Measurements from ENCODE around the gene CCDC197. TPM values are rescaled to one million over a fixed set of nuclear protein-coding genes. Genes with fewer than 3 reads are reported as not detected.
A peak's percentile ranks its signal among the peaks of the same experiment; 100 is the strongest.

Gene CCDC197
- total RNA-seq, 1 experiment from 2014 or later: not detected

GRCh38 chr14:94022532-94023411 is 25.7 kb downstream of the CCDC197 start:
- CTCF ChIA-PET: interaction anchor here (1.3 to 3.7 kb wide), 4 partner anchors 14 to 114 kb away, joined by 3 to 22 read pairs (median 6); no protein-coding TSS in a partner anchor

GRCh38 chr14:94024549-94024948 is 27.4 kb downstream of the CCDC197 start:
- POLR2A ChIA-PET: no interaction called here
- no peak overlapping the region for H3K4me3 Mint-ChIP-seq
- CTCF ChIA-PET: interaction anchor here (2.2 to 5.0 kb wide), 2 partner anchors 12 to 85 kb away, joined by 29 to 37 read pairs; no protein-coding TSS in a partner anchor
- no peak overlapping the region for H3K27ac Mint-ChIP-seq
- H3K36me3 Mint-ChIP-seq: no peaks in the 10 kb centered on the region
- ATAC-seq: no peak
- H3K9me3 Mint-ChIP-seq: no peaks in the 10 kb centered on the region
- H3K4me1 Mint-ChIP-seq: peaks cover 31% of the 10 kb centered on the region
- H3K27me3 Mint-ChIP-seq (ENCODE audit: low read depth): no peaks in the 10 kb centered on the region
- no peak for TF ChIP-seq NR2C2 (CRISPR knock-in tag; IDR thresholded peaks at IDR 0.05)
- TF ChIP-seq GTF2I (CRISPR knock-in tag; conservative IDR thresholded peaks at IDR 0.05): no peak
- TF ChIP-seq IRF2 (CRISPR knock-in tag; IDR thresholded peaks at IDR 0.05; ENCODE audit: borderline replicate concordance, low read depth): no peak
- no peak for TF ChIP-seq PRRX2 (CRISPR knock-in tag; IDR thresholded peaks at IDR 0.05)
- DNase-seq (ENCODE audit: low spot score): no peak

More at GRCh38 chr14:94022532-94023411, 25.7 kb downstream of the CCDC197 start:
- TF ChIP-seq AFF4 (CRISPR knock-in tag; IDR thresholded peaks at IDR 0.05; ENCODE audit: borderline replicate concordance) (no peak), GABPB1 (CRISPR knock-in tag; IDR thresholded peaks at IDR 0.05) (0 out of 2 replicates have a peak, but pooled peaks have one; percentile 64), RELA (CRISPR knock-in tag; IDR thresholded peaks at IDR 0.05; ENCODE audit: borderline replicate concordance) (no peak)
- Mint-ChIP-seq H3K27me3 (ENCODE audit: low read depth) (no peaks in the 10 kb centered on the region), H3K9me3 (no peaks in the 10 kb centered on the region), H3K27ac (no peak overlapping the region), H3K4me1 (peaks cover 35% of the 10 kb centered on the region), H3K4me3 (no peak overlapping the region), H3K36me3 (no peaks in the 10 kb centered on the region)
- DNase-seq (ENCODE audit: low spot score) (no peak), ATAC-seq (no peak)
- POLR2A ChIA-PET: no interaction called here

GRCh38 chr14:94025720-94026119 is 28.6 kb downstream of the CCDC197 start:
- ATAC-seq: no peak
- POLR2A ChIA-PET: no interaction called here
- H3K4me1 Mint-ChIP-seq: peaks cover 22% of the 10 kb centered on the region
- H3K9me3 Mint-ChIP-seq: no peaks in the 10 kb centered on the region
- no peak for TF ChIP-seq PREB (CRISPR knock-in tag; IDR thresholded peaks at IDR 0.05; ENCODE audit: borderline replicate concordance)
- TF ChIP-seq MAX (CRISPR knock-in tag; IDR thresholded peaks at IDR 0.05): no peak
- no peaks in the 10 kb centered on the region for H3K27me3 Mint-ChIP-seq (ENCODE audit: low read depth)
- CTCF ChIA-PET: interaction anchor here (0.9 to 5.0 kb wide), 9 partner anchors 10 to 461 kb away, joined by 3 to 37 read pairs (median 5); no protein-coding TSS in a partner anchor
- no peak overlapping the region for H3K27ac Mint-ChIP-seq
- no peak for DNase-seq (ENCODE audit: low spot score)
- H3K4me3 Mint-ChIP-seq: peak overlapping the region; percentile 62
- no peaks in the 10 kb centered on the region for H3K36me3 Mint-ChIP-seq

- POLR2A ChIA-PET: no interaction called here
- Mint-ChIP-seq H3K27ac (no peak within 1 kb of the TSS), H3K9me3 (no peaks in the 10 kb centered on the region)
- TF ChIP-seq TEAD1 (CRISPR knock-in tag; IDR thresholded peaks at IDR 0.05) (no peak), SOX15 (CRISPR knock-in tag; IDR thresholded peaks at IDR 0.05) (no peak), ZNF232 (CRISPR knock-in tag; IDR thresholded peaks at IDR 0.05) (no peak), USF2 (CRISPR knock-in tag; IDR thresholded peaks at IDR 0.05) (peak; percentile 61), TP53 (CRISPR knock-in tag; IDR thresholded peaks at IDR 0.05) (0 out of 2 replicates have a peak, but pooled peaks have one; percentile 43), FOXP4 (CRISPR knock-in tag; IDR thresholded peaks at IDR 0.05) (0 out of 2 replicates have a peak, but pooled peaks have one; percentile 35), NFYB (CRISPR knock-in tag; conservative IDR thresholded peaks at IDR 0.05; ENCODE audit: low read depth) (peak; percentile 95), SP1 (CRISPR knock-in tag; conservative IDR thresholded peaks at IDR 0.05) (peak; percentile 90), CREM (CRISPR knock-in tag; IDR thresholded peaks at IDR 0.05) (peak; percentile 30; the same call in 1 of the 2 replicates)
These were observed 29.2 kb downstream of the CCDC197 start, which contains the start of gene OTUB2 for GRCh38 chr14:94026173-94026888. TSS of gene OTUB2 (plus strand) at chr14:94026340. CDS start at chr14:94026538, 198 bp downstream.

More at GRCh38 chr14:94026173-94026888, 29.2 kb downstream of the CCDC197 start, which contains the start of gene OTUB2:
- Mint-ChIP-seq H3K4me1 (peaks cover 20% of the 10 kb centered on the region), H3K4me3 (peak within 1 kb of the TSS; percentile 65), H3K36me3 (no peaks in the 10 kb centered on the region), H3K27me3 (ENCODE audit: low read depth) (no peaks in the 10 kb centered on the region)
- peak; percentile 99 for ATAC-seq
- CTCF ChIA-PET: interaction anchor here (0.9 to 5.0 kb wide), 10 partner anchors 10 to 460 kb away, joined by 3 to 37 read pairs (median 5); no protein-coding TSS in a partner anchor
- DNase-seq (ENCODE audit: low spot score): peak; percentile 98

Measured in WTC11 (cell line).